Measurements from ENCODE around the gene CEP250.

Gene CEP250

DNA sequence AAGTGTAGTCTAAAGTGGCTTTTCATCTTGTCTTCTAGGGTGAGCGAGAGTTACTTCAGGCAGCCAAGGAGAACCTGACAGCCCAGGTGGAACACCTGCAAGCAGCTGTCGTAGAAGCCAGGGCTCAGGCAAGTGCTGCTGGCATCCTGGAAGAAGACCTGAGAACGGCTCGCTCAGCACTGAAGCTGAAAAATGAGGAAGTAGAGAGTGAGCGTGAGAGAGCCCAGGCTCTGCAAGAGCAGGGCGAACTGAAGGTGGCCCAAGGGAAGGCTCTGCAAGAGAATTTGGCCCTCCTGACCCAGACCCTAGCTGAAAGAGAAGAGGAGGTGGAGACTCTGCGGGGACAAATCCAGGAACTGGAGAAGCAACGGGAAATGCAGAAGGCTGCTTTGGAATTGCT, 47.0 kb downstream of the CEP250 start:
- Mint-ChIP-seq H3K4me1 (peaks cover 39% of the 10 kb centered on the region), H3K9me3 (no peaks in the 10 kb centered on the region), H3K36me3 (ENCODE audit: low read depth) (peaks cover 77% of the 10 kb centered on the region), H3K27me3 (ENCODE audit: low read depth) (no peaks in the 10 kb centered on the region), H3K27ac (no peak overlapping the region), H3K4me3 (no peak overlapping the region)
- TF ChIP-seq, protein P1, sequence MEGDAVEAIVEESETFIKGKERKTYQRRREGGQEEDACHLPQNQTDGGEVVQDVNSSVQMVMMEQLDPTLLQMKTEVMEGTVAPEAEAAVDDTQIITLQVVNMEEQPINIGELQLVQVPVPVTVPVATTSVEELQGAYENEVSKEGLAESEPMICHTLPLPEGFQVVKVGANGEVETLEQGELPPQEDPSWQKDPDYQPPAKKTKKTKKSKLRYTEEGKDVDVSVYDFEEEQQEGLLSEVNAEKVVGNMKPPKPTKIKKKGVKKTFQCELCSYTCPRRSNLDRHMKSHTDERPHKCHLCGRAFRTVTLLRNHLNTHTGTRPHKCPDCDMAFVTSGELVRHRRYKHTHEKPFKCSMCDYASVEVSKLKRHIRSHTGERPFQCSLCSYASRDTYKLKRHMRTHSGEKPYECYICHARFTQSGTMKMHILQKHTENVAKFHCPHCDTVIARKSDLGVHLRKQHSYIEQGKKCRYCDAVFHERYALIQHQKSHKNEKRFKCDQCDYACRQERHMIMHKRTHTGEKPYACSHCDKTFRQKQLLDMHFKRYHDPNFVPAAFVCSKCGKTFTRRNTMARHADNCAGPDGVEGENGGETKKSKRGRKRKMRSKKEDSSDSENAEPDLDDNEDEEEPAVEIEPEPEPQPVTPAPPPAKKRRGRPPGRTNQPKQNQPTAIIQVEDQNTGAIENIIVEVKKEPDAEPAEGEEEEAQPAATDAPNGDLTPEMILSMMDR (IDR thresholded peaks at IDR 0.05; ENCODE audit: unreplicated experiment in 3 of 3) = no peak

DNA sequence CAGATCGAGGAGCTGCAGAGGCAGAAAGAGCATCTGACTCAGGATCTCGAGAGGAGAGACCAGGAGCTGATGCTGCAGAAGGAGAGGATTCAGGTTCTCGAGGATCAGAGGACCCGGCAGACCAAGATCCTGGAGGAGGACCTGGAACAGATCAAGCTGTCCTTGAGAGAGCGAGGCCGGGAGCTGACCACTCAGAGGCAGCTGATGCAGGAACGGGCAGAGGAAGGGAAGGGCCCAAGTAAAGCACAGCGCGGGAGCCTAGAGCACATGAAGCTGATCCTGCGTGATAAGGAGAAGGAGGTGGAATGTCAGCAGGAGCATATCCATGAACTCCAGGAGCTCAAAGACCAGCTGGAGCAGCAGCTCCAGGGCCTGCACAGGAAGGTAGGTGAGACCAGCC, 47.9 kb downstream of the CEP250 start:
- no peaks in the 10 kb centered on the region for H3K27me3 Mint-ChIP-seq (ENCODE audit: low read depth)
- TF ChIP-seq, protein P1 (IDR thresholded peaks at IDR 0.05; ENCODE audit: unreplicated experiment in 3 of 3) = no peak

DNA sequence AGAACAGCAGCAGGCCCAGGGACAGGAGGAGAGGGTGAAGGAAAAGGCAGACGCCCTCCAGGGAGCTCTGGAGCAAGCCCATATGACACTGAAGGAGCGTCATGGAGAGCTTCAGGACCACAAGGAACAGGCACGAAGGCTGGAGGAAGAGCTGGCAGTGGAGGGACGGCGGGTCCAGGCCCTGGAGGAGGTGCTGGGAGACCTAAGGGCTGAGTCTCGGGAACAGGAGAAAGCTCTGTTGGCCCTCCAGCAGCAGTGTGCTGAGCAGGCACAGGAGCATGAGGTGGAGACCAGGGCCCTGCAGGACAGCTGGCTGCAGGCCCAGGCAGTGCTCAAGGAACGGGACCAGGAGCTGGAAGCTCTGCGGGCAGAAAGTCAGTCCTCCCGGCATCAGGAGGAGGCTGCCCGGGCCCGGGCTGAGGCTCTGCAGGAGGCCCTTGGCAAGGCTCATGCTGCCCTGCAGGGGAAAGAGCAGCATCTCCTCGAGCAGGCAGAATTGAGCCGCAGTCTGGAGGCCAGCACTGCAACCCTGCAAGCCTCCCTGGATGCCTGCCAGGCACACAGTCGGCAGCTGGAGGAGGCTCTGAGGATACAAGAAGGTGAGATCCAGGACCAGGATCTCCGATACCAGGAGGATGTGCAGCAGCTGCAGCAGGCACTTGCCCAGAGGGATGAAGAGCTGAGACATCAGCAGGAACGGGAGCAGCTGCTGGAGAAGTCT, 48.6 kb downstream of the CEP250 start:
- Mint-ChIP-seq H3K4me3 (no peak overlapping the region), H3K36me3 (ENCODE audit: low read depth) (peaks cover 77% of the 10 kb centered on the region)
- TF ChIP-seq, protein P1 (IDR thresholded peaks at IDR 0.05; ENCODE audit: unreplicated experiment in 3 of 3) = no peak

More for the DNA sequence above, 47.9 kb downstream of the CEP250 start:
- Mint-ChIP-seq H3K9me3 (no peaks in the 10 kb centered on the region), H3K4me1 (peaks cover 30% of the 10 kb centered on the region), H3K4me3 (no peak overlapping the region), H3K27ac (peak overlapping the region in 1 of 3 experiments; percentile 22), H3K36me3 (ENCODE audit: low read depth) (peaks cover 75% of the 10 kb centered on the region)

DNA sequence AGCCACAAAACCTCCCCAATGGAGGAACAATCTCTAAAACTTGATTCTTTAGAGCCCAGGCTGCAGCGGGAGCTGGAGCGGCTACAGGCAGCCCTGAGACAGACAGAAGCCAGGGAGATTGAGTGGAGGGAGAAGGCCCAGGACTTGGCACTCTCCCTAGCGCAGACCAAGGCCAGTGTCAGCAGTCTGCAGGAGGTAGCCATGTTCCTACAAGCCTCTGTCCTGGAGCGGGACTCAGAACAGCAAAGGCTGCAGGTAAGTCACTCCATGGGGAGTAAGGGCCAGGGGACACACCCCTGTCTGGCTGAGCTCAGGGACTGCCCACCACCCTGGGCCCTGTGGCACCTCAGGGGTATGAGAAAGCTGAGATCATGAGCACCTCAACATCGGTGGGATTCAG, 49.4 kb downstream of the CEP250 start:
- Mint-ChIP-seq H3K9me3 (no peaks in the 10 kb centered on the region), H3K36me3 (ENCODE audit: low read depth) (peaks cover 77% of the 10 kb centered on the region), H3K27ac (peak overlapping the region in 1 of 3 experiments; percentile 22), H3K4me3 (no peak overlapping the region), H3K4me1 (peaks cover 30% of the 10 kb centered on the region), H3K27me3 (ENCODE audit: low read depth) (no peaks in the 10 kb centered on the region)
- TF ChIP-seq, protein P1 (IDR thresholded peaks at IDR 0.05; ENCODE audit: unreplicated experiment in 3 of 3) = no peak

More for the DNA sequence above, 48.6 kb downstream of the CEP250 start:
- H3K4me1 Mint-ChIP-seq = peaks cover 30% of the 10 kb centered on the region
- no peaks in the 10 kb centered on the region for H3K27me3 Mint-ChIP-seq (ENCODE audit: low read depth)
- no peaks in the 10 kb centered on the region for H3K9me3 Mint-ChIP-seq
- peak overlapping the region in 2 of 3 experiments; percentile 22 to 34 for H3K27ac Mint-ChIP-seq

DNA sequence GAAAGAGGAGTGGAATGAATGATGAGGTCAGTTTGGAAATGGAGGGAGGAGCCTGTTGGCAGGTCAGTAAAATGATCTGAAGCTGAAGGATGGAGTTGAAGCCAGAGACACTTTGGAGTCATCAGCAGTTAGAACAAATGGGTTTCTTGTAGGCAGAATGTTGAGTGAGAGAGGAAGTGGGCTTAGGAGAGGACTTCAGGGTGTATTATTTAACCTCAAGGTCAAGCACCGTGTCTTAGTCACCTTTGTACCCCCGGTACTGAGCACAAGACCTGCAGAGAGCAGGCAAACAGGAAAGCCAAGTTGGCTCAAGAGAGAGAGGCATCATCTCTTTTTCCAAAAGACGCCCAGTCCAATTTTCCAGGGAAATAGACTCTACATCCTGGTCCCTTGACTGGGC, 50.8 kb downstream of the CEP250 start:
- H3K27me3 Mint-ChIP-seq (ENCODE audit: low read depth) = no peaks in the 10 kb centered on the region
- H3K36me3 Mint-ChIP-seq (ENCODE audit: low read depth) = peaks cover 64% of the 10 kb centered on the region
- no peak overlapping the region for H3K27ac Mint-ChIP-seq
- H3K9me3 Mint-ChIP-seq = no peaks in the 10 kb centered on the region
- H3K4me3 Mint-ChIP-seq = no peak overlapping the region
- H3K4me1 Mint-ChIP-seq = peaks cover 30% of the 10 kb centered on the region
- TF ChIP-seq, protein P1 (IDR thresholded peaks at IDR 0.05; ENCODE audit: unreplicated experiment in 3 of 3) = no peak

Measured in nephron (organoid).